Body of pancreas (tissue), 4 donors: ENCODE measurements around the gene SIK3. TPM values are rescaled to one million over a fixed set of nuclear protein-coding genes. Genes with fewer than 3 reads are reported as not detected.

Experiments
- ATAC-seq: fragments of 150-250 bp; one replicate; pipeline ENCODE4 v1.9.1; 2016
- DNase-seq, 4 donors: peaks; one replicate each; pipeline ENCODE4 v3.0.0-alpha.2; 2019
- H3K27ac ChIP-seq, 4 donors: fragments of 200-600 bp; sonication (generic); 1 replicate in 3 of 4; 2 replicates in 1 of 4; pipeline versions ENCODE4 v1.5.1 to v1.6.1; 2016 to 2019; ENCODE audit warnings: mild to moderate bottlenecking in 1 of 4, mixed read lengths in 1 of 4, moderate library complexity in 1 of 4
- H3K27me3 ChIP-seq, 2 donors: fragments of 200-600 bp; sonication (generic); one replicate each; pipeline ENCODE4 v1.6.0; 2016; ENCODE audit warnings: mild to moderate bottlenecking in 1 of 2
- H3K36me3 ChIP-seq, 2 donors: fragments of 200-600 bp; sonication (generic); replicated peaks in 1 of 2; 2 replicates each; pipeline ENCODE4 v1.5.1; 2016; ENCODE audit warnings: low read depth in 2 of 2; ENCODE audit not compliant: insufficient read depth in 1 of 2
- H3K4me1 ChIP-seq: fragments of 200-600 bp; sonication (generic); one replicate; pipeline ENCODE4 v1.6.0; 2016
- H3K4me3 ChIP-seq, 2 donors: fragments of 200-600 bp; sonication (generic); 1 replicate in 1 of 2; 2 replicates in 1 of 2; pipeline ENCODE4 v1.5.1; 2016 to 2019
- H3K9me3 ChIP-seq, 3 donors: fragments of 200-600 bp; sonication (generic); 1 replicate in 2 of 3; 2 replicates in 1 of 3; pipeline ENCODE4 v1.5.1; 2016
- POLR2A ChIP-seq, 3 donors: fragments of 450-650 bp; IDR thresholded peaks; one replicate each; pipeline ENCODE4 v1.6.1; 2016; ENCODE audit warnings: antibody characterized with exemption in 3 of 3, mild to moderate bottlenecking in 2 of 3
- WGBS, 2 donors: methylation state at CpG; one replicate each; pipeline ENCODE4 v1.1.5; 2017; 5-methylcytosine and 5-hydroxymethylcytosine counted together
- intact Hi-C: fragments of 100-400 bp; cut with DNase I; formaldehyde crosslinking; loops from one replicate; pipeline ENCODE4 v1.15.1; 2023
- total RNA-seq, 2 donors: library from RNA; depleted of rRNA; stranded (reverse); fragments of >200 nt; gene quantifications; one replicate each; pipeline ENCODE4 v1.1.0, GENCODE V29; 2016
- TF ChIP-seq, protein P1 (sequence below), 7 experiments: fragments of 450-650 bp in 4 of 7; fragments of 200-600 bp in 3 of 7; sonication (generic) in 3 of 7; IDR thresholded peaks; one replicate each; pipeline ENCODE4 v1.5.1; 2016 to 2019; ENCODE audit warnings: antibody characterized with exemption in 7 of 7

SIK3 gene
- total RNA-seq, 2 donors from 2014 or later = 24.1 to 46.1 TPM

DNA sequence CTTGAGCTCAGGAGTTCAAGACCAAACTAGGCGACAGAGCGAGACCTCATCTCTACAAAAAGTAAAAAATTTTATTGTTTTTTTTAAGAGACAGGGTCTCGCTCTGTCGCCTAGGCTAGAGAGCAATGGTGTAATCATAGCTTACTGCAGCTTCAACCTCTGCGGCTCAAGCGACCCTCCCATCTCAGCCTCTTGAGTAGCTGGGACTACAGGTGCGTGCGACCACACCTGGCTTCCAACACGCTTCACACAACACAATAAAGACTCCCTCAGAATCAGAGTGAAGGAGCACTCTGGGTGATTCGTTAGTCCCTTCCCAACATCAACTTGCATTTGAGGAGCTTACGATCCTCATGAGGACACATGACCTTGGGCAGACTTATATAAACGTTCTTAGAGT is 181.3 kb downstream of the SIK3 start:
- Histone ChIP-seq H3K27me3 (no peaks in the 10 kb centered on the region), H3K27ac (no peak overlapping the region), H3K36me3 (no peaks in the 10 kb centered on the region), H3K4me3 (no peak overlapping the region), H3K9me3 (no peaks in the 10 kb centered on the region), H3K4me1 (no peaks in the 10 kb centered on the region)
- no peak for ATAC-seq
- DNase-seq = no peak
- TF ChIP-seq, protein P1, sequence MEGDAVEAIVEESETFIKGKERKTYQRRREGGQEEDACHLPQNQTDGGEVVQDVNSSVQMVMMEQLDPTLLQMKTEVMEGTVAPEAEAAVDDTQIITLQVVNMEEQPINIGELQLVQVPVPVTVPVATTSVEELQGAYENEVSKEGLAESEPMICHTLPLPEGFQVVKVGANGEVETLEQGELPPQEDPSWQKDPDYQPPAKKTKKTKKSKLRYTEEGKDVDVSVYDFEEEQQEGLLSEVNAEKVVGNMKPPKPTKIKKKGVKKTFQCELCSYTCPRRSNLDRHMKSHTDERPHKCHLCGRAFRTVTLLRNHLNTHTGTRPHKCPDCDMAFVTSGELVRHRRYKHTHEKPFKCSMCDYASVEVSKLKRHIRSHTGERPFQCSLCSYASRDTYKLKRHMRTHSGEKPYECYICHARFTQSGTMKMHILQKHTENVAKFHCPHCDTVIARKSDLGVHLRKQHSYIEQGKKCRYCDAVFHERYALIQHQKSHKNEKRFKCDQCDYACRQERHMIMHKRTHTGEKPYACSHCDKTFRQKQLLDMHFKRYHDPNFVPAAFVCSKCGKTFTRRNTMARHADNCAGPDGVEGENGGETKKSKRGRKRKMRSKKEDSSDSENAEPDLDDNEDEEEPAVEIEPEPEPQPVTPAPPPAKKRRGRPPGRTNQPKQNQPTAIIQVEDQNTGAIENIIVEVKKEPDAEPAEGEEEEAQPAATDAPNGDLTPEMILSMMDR (IDR thresholded peaks at IDR 0.05) = no peak
- no peak for TF ChIP-seq POLR2A (IDR thresholded peaks at IDR 0.05)
- WGBS, 2 donors = 91 to 95% methylated on average over 12 of the region's 12 CpGs
- intact Hi-C loops = no loop called here

DNA sequence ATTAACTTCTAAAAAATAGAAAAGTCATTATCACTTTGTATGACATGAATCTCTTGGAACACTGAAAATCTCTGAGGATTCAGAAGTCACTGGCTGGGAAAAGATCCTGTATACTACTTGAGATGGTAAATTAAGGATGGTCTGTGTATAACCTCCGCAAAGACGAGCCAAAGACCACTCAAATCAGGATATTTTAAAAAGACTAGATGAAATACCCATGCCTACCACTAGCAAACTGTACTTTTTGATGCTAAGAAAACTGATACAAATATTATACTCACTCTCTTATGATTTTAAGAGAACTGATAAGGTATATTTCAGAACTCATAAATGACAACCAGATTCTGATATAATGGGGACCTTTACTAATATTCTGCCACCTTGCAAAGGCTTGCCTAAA is 182.2 kb downstream of the SIK3 start:
- H3K4me3 ChIP-seq = no peak overlapping the region
- no peak for TF ChIP-seq POLR2A (IDR thresholded peaks at IDR 0.05)
- TF ChIP-seq, protein P1 (IDR thresholded peaks at IDR 0.05) = no peak
- H3K9me3 ChIP-seq = no peaks in the 10 kb centered on the region
- H3K4me1 ChIP-seq = no peaks in the 10 kb centered on the region
- no peaks in the 10 kb centered on the region for H3K27me3 ChIP-seq
- WGBS, 2 donors = 87 to 93% methylated on average over 2 of the region's 2 CpGs
- no peak overlapping the region for H3K27ac ChIP-seq
- no peaks in the 10 kb centered on the region for H3K36me3 ChIP-seq
- no peak for ATAC-seq
- intact Hi-C loops = no loop called here
- no peak for DNase-seq

DNA sequence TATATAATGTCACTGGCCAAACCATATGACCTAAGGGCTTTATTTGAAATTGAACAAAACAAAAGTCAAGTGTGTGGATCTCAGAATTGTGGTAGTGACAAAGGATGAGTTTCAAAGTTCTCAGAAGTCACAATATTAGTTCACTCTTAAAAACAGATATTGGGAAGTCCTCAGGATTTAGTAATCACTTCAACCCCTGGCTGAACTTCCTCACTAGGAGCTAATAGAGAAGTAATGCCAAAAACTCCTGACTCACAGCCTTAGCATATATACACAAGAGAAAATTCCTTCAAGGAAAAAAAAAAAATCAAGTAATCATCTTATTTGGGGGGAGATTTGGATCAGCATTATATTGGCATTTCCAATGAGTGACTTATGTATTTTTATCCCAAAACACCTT is 185.2 kb downstream of the SIK3 start:
- H3K27me3 ChIP-seq = no peaks in the 10 kb centered on the region
- H3K4me1 ChIP-seq = no peaks in the 10 kb centered on the region
- no peak overlapping the region for H3K4me3 ChIP-seq
- no peak for DNase-seq
- TF ChIP-seq, protein P1 (IDR thresholded peaks at IDR 0.05) = no peak
- TF ChIP-seq POLR2A (IDR thresholded peaks at IDR 0.05) = no peak
- H3K27ac ChIP-seq = no peak overlapping the region
- ATAC-seq = no peak
- intact Hi-C loops = no loop called here
- H3K9me3 ChIP-seq = no peaks in the 10 kb centered on the region
- H3K36me3 ChIP-seq = no peaks in the 10 kb centered on the region

DNA sequence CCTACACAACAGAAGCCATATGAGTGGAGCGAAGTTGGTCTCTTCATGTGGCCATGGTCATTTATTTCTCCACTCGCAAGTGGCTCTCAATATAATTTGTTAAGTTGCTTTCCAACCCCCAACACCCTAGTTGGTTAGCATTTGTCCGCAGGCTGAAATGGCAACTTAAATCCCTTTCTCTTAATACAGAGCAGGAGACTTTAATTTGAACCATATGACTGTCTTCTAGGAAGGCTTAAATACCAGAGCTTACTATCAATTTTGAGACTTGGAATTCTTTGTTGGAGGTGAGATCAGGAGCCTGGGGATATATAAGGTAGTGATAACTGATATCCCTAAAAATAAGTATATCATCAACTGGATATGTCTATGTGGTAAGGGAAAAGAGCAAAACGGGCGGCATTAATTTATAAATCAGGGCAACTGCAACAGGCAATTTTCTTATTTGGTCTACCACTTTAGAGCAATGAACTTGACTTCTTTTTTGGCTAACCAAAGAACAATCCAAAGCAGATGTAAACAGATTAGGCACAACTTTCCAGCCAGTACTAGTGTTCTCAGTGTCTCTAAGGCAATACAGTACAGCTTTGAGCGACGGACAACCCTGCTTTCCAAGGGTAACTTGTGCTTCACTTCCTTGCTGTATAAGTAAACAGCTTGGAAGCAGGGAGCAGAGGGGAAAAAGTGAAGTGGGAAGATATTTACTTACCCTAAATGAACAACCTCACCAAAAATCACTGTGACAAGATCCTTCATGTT is 186.1 kb downstream of the SIK3 start:
- TF ChIP-seq, protein P1 (IDR thresholded peaks at IDR 0.05) = no peak
- TF ChIP-seq POLR2A (IDR thresholded peaks at IDR 0.05) = no peak
- H3K27me3 ChIP-seq = no peaks in the 10 kb centered on the region
- DNase-seq (no peak), ATAC-seq (no peak)
- H3K27ac ChIP-seq = no peak overlapping the region
- H3K36me3 ChIP-seq = no peaks in the 10 kb centered on the region
- no peaks in the 10 kb centered on the region for H3K9me3 ChIP-seq
- intact Hi-C loops = no loop called here
- H3K4me1 ChIP-seq = no peaks in the 10 kb centered on the region
- 94 to 96% methylated on average over 7 of the region's 7 CpGs for WGBS, 2 donors
- H3K4me3 ChIP-seq = no peak overlapping the region

DNA sequence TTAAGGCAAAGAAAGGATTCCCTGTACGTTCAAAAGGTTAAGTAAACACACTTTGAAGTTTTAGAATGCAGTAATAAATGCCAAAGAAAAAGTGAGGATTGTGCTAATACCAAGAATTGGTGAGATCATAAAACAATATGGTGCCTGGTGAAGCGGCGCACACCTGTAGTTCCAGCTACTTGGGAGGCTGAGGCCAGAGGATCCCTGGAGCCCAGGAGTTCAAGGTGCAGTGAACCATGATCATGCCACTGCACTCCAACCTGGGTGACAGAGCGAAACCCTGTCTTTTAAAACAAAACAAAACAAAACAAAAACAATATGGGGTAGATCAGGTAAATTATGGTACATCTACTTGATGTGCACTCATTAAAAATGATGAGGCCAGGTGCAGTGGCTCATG is 187.4 kb downstream of the SIK3 start:
- TF ChIP-seq, protein P1 (IDR thresholded peaks at IDR 0.05) = no peak
- TF ChIP-seq POLR2A (IDR thresholded peaks at IDR 0.05) = no peak
- no peak for ATAC-seq
- Histone ChIP-seq H3K4me3 (no peak overlapping the region), H3K27me3 (no peaks in the 10 kb centered on the region), H3K36me3 (no peaks in the 10 kb centered on the region), H3K4me1 (no peaks in the 10 kb centered on the region), H3K27ac (no peak overlapping the region), H3K9me3 (no peaks in the 10 kb centered on the region)
- 81 to 82% methylated on average over 4 of the region's 4 CpGs for WGBS, 2 donors
- intact Hi-C loops = no loop called here
- DNase-seq = no peak
